OCI-LY7 (cell line): Measurements from ENCODE around the gene FBXO31.

Source experiments
- CTCF ChIP-seq: fragments of 200-600 bp; sonication (generic); conservative IDR thresholded peaks from 2 replicates; pipeline ENCODE4 v1.5.1; 2014; ENCODE audit warnings: mild to moderate bottlenecking, antibody characterized with exemption, low read length, moderate library complexity, mixed read lengths
- EZH2phosphoT487 ChIP-seq: fragments of 200-600 bp; sonication (generic); IDR thresholded peaks from 2 replicates; pipeline ENCODE4 v1.6.1; 2018; ENCODE audit warnings: low read depth, borderline replicate concordance, mild to moderate bottlenecking, mixed run types, antibody characterized with exemption, low read length, moderate library complexity, mixed read lengths

- TF ChIP-seq CTCF = no peak
- no peak for TF ChIP-seq EZH2phosphoT487
These were observed 7.9 kb upstream of the FBXO31 start for GRCh38 chr16:87391324-87391949.
